D721Med (cell line): ENCODE data around the gene PHTF1.

Source experiments
- DNase-seq: peaks from one replicate; pipeline ENCODE4 v3.0.0; 2011; ENCODE audit warnings: low spot score; ENCODE audit not compliant: insufficient read length
- FAIRE-seq: peaks from 2 replicates; lab custom pipeline; 2011; peaks lifted over from hg19 to GRCh38; lab: Jason Lieb, UNC
- CTCF ChIP-seq: IDR thresholded peaks from 2 replicates; pipeline ENCODE4 v1.5.1; 2012; ENCODE audit warnings: mild to moderate bottlenecking, control low read depth; ENCODE audit not compliant: insufficient read depth; ENCODE audit errors: missing control alignments

The PHTF1 gene

GRCh38 chr1:113777561-113777960, 18.3 kb upstream of the PHTF1 start:
- TF ChIP-seq CTCF: no peak
- DNase-seq (no peak), FAIRE-seq (no peak)

GRCh38 chr1:113770031-113770430, 10.7 kb upstream of the PHTF1 start:
- TF ChIP-seq CTCF: no peak
- no peak for DNase-seq
- FAIRE-seq: peak; percentile 90

GRCh38 chr1:113769601-113769970, 10.3 kb upstream of the PHTF1 start:
- no peak for TF ChIP-seq CTCF
- DNase-seq (no peak), FAIRE-seq (no peak)

GRCh38 chr1:113768916-113769600, 9.8 kb upstream of the PHTF1 start:
- DNase-seq (no peak), FAIRE-seq (peak; percentile 83)
- no peak for TF ChIP-seq CTCF

GRCh38 chr1:113765306-113766230, 6.3 kb upstream of the PHTF1 start:
- TF ChIP-seq CTCF: no peak
- FAIRE-seq (peak; percentile 11), DNase-seq (no peak)

GRCh38 chr1:113763661-113764060, 4.4 kb upstream of the PHTF1 start:
- DNase-seq (no peak), FAIRE-seq (peak; percentile 90)
- TF ChIP-seq CTCF: no peak
